Activated CD4-positive, alpha-beta T cell treated with anti-CD3 and anti-CD28 coated beads, Interleukin-2, amount 50 U/mL, for 4 hours (primary cell): ENCODE results near the gene CDK12.

ENCODE experiments used
- DNase-seq, 2 experiments: peaks; one replicate each; pipeline ENCODE4 v3.0.0-alpha.2; 2020

Gene CDK12

DNA sequence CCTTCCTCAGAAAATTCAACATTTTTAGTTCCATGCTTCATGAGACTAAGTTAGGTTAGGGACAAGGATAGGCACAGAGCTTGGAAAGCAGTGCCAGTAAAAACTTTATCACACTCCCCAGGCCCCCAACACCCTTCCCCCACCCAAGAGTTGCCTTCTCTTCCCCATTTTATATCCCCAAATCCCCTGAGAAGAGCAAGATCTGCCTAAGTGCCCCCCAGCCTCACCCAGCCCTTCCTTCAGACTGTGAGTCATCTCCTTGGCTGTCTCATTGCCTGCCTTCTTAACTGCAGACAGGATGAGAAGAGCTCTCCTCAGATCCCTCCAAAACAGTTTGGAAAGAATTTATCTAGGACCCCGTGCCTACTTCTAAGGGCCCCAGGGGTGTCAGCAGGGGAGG, 90.6 kb downstream of the CDK12 start:
- no peak for DNase-seq

DNA sequence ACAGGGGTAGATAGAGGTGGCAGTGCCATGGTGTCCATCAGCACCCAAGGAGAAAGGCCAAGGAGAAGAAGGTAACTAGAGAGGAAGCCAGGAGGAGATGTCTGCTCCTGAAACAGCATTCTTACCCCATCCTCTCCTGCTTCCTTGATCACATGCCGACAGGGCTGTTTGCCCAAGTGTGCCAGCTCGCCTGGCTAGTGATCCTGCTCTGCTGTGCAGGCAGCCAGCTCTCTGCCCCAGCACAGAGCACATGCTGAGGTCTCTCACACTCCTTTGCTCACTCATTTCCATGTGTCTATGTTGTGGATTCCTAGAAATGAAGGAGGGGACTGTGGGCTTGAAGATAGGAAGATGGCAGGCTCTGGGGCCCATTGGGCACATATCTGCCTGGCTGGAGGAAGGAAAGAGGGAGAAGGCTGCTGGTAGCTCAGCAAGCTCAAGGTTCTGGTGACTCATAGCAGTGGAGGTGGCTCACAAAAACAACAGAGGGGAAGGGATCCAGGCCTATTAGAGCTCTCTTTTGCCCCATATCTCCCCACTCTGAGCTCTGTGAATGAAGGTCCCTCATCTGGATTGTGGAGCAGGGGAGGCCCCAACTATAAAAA, 92.2 kb downstream of the CDK12 start:
- no peak for DNase-seq

DNA sequence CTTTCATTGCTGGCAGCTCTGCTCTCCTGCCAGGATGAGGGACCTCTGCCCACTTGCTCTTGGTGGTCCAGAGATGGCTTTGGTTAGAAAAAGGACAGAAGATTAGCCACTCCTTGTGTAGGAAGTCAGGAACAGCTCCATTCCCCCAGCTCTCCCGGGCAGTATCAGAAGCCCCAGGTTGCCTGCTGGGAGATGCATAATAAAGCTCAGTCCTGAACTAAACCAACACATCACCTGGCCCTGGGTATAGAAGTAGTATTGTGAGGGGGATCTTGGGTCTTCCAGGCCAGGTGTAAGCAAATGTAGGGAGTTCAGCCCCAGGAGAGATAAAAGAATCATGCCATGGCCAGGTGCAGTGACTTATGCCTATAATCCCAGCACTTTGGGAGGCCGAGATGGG, 94.1 kb downstream of the CDK12 start:
- DNase-seq: no peak

DNA sequence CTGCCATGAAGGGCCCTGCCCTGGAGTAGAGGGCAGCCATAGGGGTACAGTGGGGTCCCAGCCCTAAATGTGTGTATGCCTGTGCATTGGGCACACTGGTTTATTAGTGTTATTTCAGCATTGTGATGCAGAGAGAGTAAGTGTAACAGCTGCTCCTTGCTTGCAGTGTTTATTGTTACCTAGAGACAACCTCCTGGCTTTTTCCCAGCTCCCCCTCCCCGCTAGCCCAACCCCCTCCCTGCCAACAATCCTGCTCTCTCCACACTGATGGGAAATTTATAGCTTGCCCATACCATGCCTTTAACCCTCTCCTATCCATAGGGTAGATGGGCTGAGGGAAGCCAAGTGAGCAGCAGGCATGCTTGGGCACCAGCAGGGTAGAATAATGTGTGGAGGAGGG, 95.1 kb downstream of the CDK12 start:
- DNase-seq: no peak

DNA sequence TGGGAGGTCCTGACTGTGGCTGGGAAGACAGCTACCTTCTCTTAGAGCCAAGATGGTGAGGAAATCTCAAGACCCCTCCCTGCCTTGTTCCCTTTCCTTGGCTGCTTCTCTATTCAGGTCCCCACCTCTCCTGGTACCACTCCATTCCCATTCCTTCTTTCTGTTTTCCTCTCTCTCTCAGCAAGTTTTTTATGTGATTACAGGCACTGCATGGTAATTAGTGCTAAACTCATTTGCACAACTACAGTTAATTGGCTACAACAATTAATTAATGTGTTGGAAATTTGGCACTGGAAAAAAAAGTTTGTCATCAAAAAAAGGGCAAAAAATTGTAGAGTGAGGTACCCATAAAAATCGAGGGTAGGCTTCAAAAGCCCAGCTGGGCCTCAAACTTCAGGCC, 101.1 kb downstream of the CDK12 start:
- DNase-seq: no peak

DNA sequence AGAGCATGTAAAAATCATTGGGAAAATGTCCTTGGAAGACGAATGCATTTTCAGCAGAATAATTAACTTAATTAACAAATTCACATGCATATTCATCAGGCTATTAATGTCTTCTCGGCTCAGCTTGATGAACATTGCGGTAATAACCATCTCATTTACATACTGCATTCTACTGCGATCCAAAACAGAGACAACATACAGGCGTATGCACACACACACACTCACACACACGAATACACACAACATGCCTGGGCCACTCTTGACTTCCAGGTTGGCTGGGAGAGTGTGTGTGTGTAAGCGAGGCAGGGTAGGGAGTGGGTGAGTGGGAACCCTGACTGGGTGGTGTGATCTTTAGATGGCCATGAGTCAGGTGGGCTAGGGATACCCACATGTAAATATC, 101.7 kb downstream of the CDK12 start:
- DNase-seq: no peak

DNA sequence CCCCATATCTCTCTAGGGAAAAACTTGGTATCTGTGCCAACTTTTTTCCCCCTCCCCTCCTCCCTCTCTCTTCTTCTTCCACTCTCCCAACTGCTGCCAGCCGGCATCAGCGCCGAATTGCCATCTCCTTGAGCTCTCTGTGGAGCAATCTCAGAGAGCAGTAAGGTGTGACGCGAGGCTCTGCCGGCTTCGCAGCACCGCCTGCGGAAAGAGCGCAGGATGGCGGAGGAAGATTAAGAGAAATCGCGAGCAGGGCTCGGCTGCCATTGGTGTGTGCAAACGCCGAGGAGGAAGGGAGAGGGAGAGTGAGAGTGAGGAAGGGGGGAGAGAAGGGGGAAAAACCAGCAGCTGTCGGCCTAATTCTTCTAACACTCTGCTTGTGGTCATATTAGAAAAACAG, 102.2 kb downstream of the CDK12 start:
- DNase-seq: no peak

DNA sequence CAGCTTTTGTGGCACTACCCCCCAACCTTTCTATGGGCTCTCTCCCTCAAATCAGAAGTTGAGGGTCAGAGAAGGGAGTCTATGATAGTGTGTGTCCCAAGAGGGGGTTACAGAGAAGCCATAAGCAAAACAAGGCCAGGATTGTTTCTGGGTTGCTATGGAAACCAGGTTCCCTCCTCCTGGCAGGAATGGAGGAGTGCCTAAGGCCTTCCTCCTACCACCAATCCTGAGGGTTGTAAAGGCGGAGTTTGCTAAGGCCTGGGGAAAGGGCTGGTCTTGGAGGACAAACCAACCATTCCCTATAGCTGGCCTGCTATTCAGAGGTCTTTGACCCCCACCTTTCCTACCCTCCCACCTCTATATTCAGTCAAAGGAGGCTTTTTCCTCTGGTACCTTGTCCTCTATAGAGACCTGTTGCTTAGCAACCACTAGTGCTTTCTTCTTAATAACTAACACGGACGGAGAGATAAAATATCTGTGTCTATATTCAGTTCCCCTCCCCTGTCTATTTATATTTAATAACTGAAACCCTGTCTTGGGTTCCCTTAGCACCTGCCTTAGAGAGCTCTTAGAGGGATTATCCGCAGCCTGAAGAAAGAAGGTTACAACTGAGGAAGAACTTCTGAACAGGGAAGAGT, 103.0 kb downstream of the CDK12 start:
- no peak for DNase-seq

DNA sequence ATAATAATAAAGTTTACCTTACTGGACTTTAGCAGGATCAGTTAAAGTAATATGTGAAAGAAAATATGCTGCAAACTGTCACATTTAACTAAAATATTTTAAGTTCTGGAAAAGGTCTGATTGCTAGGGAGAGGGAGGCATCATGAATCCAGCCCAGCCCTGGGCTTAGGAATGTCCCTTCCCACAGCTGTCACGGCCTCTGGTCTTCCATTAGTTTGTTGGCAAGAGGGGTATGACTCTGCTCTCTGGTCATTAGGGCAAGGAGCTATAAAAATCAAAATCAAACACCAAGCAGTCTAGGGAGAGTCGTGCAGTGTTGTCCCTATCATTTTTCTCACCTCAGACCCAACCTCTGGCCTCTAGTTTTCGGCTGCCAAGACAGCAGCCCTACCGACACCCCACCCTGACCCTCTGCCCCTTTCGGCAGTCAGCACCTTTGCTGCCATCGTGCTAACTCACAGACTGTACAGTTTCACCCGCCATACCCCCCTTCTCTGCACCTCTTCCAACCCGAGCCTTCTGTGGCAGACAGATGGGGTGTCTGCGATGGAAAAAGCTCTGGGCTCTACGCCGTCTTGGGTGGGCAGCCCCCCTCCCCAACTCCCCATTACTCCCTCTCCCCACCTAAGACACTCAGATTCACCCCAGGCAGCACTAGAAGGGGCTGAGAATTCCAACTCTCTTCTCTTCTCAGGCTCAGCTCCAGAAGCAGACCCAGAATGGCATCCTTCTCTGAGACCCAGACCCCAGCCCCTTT, 105.0 kb downstream of the CDK12 start:
- no peak for DNase-seq

DNA sequence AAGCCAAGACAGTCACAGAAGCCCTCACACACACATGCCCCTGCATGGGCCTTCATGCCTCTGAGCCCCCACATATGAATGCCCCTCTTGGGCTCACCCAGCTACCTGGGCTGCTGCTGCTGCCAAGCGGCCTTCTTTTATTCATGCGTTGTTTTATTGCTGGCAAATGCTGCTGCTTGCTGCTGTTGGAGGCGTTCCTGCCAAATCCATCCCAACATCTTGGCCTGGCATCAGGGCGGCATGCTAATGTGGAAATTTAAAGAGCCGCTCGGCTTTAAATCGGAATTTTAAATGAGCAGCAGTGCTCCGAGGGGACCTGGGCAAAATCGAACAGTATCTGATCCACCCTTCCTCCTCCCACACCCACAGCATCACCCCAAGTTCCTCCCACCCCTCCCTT, 107.4 kb downstream of the CDK12 start:
- no peak for DNase-seq

DNA sequence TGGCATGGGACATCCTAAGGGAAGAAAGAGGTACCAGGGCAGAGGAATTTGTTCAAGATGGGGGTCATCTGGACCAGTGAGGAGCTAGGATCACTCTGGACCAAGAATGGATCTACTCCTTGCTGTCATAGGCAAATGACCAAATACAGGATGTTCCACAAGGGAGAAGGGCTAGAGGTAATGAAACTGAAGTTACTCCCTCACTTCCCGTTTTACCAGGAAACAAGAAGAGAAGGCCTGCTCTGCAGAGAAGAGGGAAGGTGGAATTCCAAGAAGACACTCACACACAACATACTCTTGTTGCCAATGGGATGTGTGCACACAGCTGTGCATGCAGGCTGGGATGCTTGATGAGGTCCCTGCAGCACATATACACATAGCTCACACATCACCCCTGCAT, 107.8 kb downstream of the CDK12 start:
- no peak for DNase-seq

DNA sequence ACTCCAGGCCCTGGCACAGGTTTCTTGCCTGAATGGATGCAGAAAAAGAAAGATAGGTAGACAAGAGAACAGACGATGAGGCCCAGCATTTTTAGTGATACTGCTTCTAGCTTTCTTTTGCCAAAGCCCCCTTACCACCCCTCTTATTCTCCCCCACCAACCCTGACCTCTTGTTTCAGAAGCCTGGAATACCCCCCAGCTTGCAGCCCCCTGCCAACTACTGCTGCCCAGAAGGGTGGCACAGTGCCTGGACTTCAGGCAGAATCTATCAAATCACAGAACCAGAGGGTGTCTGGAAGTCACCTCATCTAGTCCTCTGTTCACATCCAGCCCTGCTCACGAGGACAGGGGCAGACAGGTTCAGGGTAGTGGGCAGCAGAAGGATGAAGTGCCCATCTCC, 110.8 kb downstream of the CDK12 start:
- no peak for DNase-seq

DNA sequence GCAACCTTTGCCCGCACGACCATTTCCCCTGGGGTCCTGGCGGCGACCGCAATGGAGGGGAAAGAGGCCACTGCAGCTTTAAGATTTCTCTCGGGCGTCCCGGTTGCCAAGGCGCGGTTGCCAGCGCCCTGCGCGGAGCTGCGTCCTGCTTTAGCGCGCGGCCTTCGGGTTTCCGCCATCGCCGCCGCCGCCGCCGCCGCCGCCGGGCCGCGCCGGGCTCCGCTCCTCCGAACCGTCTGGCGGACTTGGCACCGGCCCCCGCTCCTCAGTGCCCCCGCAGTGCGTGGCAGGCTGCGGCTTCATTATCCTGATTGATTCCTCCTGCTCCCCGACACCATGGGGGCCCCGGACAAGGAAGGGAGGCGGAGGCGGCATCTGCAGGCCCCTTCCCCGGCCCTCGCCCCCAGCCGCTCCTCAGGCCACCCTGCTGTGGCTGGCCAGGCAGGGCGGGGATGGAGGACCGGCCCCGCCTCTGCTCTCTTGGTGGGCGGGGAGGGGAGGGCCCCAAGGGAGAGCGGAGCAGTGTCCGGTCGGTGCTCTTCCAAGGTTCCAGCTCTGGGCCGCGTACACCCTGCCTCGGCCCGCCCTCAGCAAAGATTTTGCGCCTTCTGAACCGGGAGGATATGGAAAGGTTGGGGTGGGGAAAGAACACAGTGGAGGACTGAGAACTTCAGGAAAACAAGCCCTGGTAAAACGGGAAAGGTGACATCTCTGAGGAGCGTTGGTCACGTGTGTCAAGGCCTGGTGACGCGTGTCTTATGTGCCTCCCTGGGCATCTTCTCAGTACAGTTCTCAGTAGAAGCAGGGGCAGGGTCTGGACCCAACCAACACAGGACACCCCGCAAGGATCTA, 112.4 kb downstream of the CDK12 start:
- DNase-seq: no peak

DNA sequence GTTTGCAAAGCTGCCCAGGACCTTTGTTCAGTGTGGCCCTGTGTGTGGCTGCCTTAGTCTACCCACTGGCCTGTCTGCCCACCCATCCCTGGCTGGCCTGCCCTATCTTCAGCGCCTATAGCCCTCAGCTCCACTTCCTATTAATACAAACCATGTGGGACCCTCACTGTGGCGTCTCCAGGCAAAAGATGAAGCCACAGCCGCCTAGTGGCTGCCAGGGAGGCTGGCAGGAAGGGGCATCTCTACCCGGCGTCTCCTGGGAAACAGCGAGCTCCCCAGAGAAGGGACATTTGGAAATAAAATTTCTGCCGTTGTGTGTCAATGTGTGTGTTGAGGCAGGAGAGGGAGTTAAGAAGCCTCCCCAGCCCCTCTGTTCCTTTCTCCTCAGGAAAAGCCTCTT, 114.9 kb downstream of the CDK12 start:
- no peak for DNase-seq

DNA sequence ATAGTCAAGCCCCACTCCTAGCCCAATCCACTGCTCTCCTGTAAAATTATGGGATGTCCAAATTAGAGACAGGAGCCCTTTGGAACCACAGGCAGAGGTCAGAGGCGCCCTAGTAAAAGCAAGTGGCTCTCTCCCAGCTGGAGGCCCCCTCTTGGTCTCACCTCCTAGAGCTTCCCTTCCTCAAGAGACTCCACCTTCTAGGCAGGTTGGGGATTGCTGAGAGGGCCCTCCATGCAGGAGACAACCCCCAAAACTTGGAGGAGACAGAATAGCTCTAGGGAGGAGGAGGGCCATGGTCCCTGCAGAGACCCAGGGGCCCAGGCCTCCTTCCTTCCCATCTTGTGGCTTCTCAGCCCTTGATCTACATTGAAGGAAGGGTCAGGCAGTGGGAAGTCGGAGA, 117.0 kb downstream of the CDK12 start:
- DNase-seq: no peak

DNA sequence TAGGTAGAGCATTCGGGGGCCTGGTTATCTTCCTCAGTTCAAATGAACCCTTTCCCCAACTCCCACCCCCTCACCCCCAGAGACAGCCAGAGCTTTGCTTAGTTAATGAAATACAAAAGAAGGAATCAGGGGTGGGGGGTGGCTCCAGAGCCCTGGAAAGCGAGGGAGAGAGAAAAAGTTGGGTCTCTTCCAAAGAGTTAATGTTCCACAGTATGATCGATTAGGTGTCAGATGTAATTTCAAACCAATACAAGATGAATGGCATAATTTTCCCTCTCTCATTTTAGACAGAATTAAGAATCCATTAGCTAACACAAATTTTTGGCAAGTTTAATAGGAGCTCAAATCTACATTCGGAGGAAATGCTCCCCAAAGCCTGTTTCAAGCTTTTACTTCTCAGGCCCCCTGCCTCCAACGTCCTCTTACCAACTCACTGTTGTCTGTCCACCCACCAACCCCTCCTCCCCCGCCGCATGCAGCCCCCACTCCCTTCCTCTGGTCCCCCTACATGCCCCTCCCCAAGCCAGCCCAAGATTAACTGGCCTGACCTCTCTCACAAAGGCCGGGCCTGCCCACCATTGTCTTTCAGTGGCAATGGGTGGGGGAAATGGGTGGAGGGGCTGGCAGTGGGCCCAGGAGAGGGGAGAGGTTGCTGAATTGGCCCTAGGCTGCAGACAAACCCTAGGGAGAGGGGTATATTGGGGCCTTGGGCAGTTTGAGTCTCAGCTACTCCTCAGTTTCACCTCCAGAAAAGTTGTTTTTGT, 118.2 kb downstream of the CDK12 start:
- no peak for DNase-seq

DNA sequence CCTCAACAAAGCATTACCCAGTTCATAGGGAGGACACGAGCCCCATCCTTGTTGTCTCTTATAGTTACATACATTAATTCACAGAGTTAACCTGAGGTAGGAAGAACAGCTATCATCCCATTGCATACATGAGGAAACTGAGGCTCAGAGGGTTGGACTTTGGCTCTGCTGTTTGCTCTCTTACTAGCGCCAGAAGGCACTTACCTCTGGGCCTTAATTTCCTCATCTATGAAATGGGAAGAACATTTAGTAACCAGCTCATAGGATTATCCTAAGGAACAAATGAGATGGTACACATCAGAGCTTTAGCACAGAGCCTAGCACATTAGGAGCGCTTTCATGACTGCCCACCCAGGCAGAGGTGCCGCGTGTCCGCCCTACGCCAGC, 118.8 kb downstream of the CDK12 start:
- DNase-seq: no peak

DNA sequence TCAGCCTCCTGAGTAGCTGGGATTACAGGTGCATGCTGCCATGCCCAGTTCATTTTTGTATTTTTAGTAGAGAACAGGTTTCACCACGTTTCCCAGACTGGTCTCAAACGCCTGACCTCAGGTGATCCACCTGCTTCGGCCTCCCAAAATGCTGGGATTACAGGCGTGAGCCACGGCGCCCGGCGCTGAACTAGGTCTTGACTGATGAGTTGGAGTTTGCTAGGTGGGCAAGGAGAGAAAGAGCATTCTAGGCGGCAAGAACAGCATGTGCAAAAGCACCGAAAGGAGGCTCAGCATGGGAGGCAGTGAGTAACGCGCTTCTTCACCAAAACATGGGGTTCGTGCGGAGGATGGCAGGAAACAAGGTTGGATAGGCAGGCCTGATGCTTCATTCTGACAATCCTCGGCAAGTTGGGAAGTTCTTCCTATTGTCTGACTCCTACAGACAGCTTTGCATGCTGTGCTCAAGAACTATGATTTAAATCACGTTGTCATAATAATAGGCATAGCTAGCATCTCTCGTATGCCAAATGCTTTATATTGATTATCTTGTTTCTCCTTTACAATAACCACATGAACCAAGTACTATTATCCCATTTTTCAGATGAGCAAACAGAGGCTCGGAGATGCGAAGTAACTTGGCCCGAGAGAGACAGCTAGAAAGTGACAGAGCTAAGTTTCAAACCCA, 119.9 kb downstream of the CDK12 start:
- no peak for DNase-seq

DNA sequence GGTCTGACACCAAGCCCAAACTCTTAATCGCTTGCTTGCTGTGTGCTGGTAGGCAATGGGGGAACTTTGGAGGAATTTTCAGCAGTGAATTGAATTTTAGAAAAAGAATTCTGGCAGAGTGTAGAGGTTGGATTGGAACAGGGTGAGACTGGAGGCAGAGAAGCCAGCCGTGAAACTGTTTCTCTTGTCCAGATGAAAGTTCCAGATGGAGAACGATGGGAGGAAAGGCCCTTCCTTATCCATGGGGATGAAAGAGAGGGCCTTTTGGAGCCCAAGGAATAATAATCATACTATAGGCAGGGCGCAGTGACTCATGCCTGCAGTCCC, 120.4 kb downstream of the CDK12 start:
- no peak for DNase-seq

DNA sequence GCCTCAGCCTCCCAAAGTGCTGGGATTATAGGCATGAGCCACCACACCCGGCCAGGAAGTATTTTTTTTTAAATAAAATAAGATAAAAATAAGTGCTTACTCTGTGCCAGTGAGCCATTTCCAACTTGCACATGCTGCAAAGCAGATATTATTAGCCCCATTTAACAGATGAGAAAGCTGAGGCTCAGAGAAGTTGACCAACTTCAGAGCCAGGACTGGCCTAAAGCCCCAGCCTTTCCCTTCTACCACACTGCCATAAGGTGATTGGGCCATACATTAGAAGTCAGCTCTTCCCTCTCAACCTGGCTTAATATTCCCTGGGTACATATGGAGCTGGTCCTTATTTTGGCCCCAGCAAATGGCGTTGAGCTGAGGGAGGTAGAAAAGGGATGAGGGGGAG, 121.4 kb downstream of the CDK12 start:
- no peak for DNase-seq
